ENCODE results near the gene GEMIN4. TPM values are rescaled to one million over a fixed set of nuclear protein-coding genes. Genes with fewer than 3 reads are reported as not detected.

The GEMIN4 gene
- total and polyA plus RNA-seq, 4 donors, result 2.8 to 7.0 (median 5.9) TPM

GRCh38 chr17:746783-747629, 5.1 kb downstream of the GEMIN4 start:
- 95% methylated on average over 38 of the region's 38 CpGs for WGBS
- Histone ChIP-seq H3K4me3 (ENCODE audit: low read depth in 1 of 3, low read length in 3 of 3) (no peak overlapping the region), H3K4me1 (ENCODE audit: control insufficient read depth in 4 of 4, insufficient read depth in 4 of 4, low read length in 3 of 4) (peaks cover 6 to 12% (median 9%) of the 10 kb centered on the region in 4 donors), H3K9me3 (ENCODE audit: control insufficient read depth in 4 of 4, low read length in 3 of 4) (no peaks in the 10 kb centered on the region), H3K9ac (ENCODE audit: low read depth in 1 of 2, low read length in 2 of 2) (no peak overlapping the region), H3K36me3 (ENCODE audit: control insufficient read depth in 4 of 4, insufficient read depth in 3 of 4, low read depth in 1 of 4, low read length in 3 of 4) (peaks cover 3 to 40% (median 20%) of the 10 kb centered on the region in 4 donors), H3K27me3 (ENCODE audit: control insufficient read depth in 4 of 4, insufficient read depth in 4 of 4, low read length in 3 of 4) (no peaks in the 10 kb centered on the region), H3K27ac (ENCODE audit: low read depth in 1 of 2, low read length in 2 of 2) (no peak overlapping the region)
- TF ChIP-seq REST (IDR thresholded peaks at IDR 0.05) (no peak), SP1 (IDR thresholded peaks at IDR 0.05) (no peak), CTCF (IDR thresholded peaks at IDR 0.05; ENCODE audit: low read depth, low read length, missing input control) (no peak), RAD21 (IDR thresholded peaks at IDR 0.05) (no peak), ZBTB33 (IDR thresholded peaks at IDR 0.05) (no peak), MAX (IDR thresholded peaks at IDR 0.05) (no peak), HNF4G (IDR thresholded peaks at IDR 0.05) (no peak), GABPA (IDR thresholded peaks at IDR 0.05 in 1 of 2, conservative IDR thresholded peaks at IDR 0.05 in 1 of 2) (no peak)
- DNase-seq (ENCODE audit: low spot score), result no peak

GRCh38 chr17:746181-746580, 5.9 kb downstream of the GEMIN4 start:
- no peak overlapping the region for H3K27ac ChIP-seq (ENCODE audit: low read depth in 1 of 2, low read length in 2 of 2)
- H3K9ac ChIP-seq (ENCODE audit: low read depth in 1 of 2, low read length in 2 of 2), result no peak overlapping the region
- DNase-seq (ENCODE audit: low spot score), result no peak
- H3K4me3 ChIP-seq (ENCODE audit: low read depth in 1 of 3, low read length in 3 of 3), result no peak overlapping the region
- peaks cover 3 to 40% (median 21%) of the 10 kb centered on the region in 4 donors for H3K36me3 ChIP-seq (ENCODE audit: control insufficient read depth in 4 of 4, insufficient read depth in 3 of 4, low read depth in 1 of 4, low read length in 3 of 4)
- H3K9me3 ChIP-seq (ENCODE audit: control insufficient read depth in 4 of 4, low read length in 3 of 4), result no peaks in the 10 kb centered on the region
- peaks cover 2 to 9% (median 6%) of the 10 kb centered on the region in 4 donors for H3K4me1 ChIP-seq (ENCODE audit: control insufficient read depth in 4 of 4, insufficient read depth in 4 of 4, low read length in 3 of 4)
- 94% methylated on average over 9 of the region's 9 CpGs for WGBS
- H3K27me3 ChIP-seq (ENCODE audit: control insufficient read depth in 4 of 4, insufficient read depth in 4 of 4, low read length in 3 of 4), result no peaks in the 10 kb centered on the region
- TF ChIP-seq RAD21 (IDR thresholded peaks at IDR 0.05) (no peak), JUND (IDR thresholded peaks at IDR 0.05) (no peak), YY1 (IDR thresholded peaks at IDR 0.05) (no peak), SP1 (IDR thresholded peaks at IDR 0.05) (no peak), TAF1 (conservative IDR thresholded peaks at IDR 0.05) (no peak)
